Coronary artery (tissue), 2 donors: ENCODE results near the gene PRKCE.
"Not testable (repeated sequence)": the region's sequence is repeated elsewhere in the genome, so short reads cannot be mapped to it uniquely, and the experiment has no call there.

Source experiments
- DNase-seq: peaks from one replicate; pipeline ENCODE4 v3.0.0-alpha.2; 2017; ENCODE audit warnings: low spot score
- H3K27ac ChIP-seq, 2 donors: fragments of 200-600 bp; sonication (generic); one replicate each; pipeline ENCODE4 v1.5.1; 2016 to 2019
- H3K4me3 ChIP-seq: fragments of 200-600 bp; sonication (generic); 2 replicates; pipeline ENCODE4 v1.5.1; 2016; ENCODE audit warnings: mild to moderate bottlenecking, moderate library complexity
- CTCF ChIP-seq: fragments of 200-600 bp; sonication (generic); IDR thresholded peaks from one replicate; pipeline ENCODE4 v1.5.1; 2019; ENCODE audit warnings: antibody characterized with exemption

PRKCE gene

GRCh38 chr2:45915523-45915922 is 264.0 kb downstream of the PRKCE start:
- no peak for TF ChIP-seq CTCF
- DNase-seq: no peak
- H3K27ac ChIP-seq: no peak overlapping the region
- H3K4me3 ChIP-seq: no peak overlapping the region

- not testable (repeated sequence) for DNase-seq, H3K27ac ChIP-seq, H3K4me3 ChIP-seq
These were observed 266.2 kb downstream of the PRKCE start for GRCh38 chr2:45917561-45918176.

- H3K27ac ChIP-seq: no peak overlapping the region
- no peak for DNase-seq
These were observed 267.1 kb downstream of the PRKCE start for GRCh38 chr2:45918463-45919159.

GRCh38 chr2:45919160-45919650 is 267.7 kb downstream of the PRKCE start:
- TF ChIP-seq CTCF: no peak
- Histone ChIP-seq H3K4me3 (no peak overlapping the region), H3K27ac (no peak overlapping the region)
- no peak for DNase-seq

More at GRCh38 chr2:45918463-45919159, 267.1 kb downstream of the PRKCE start:
- TF ChIP-seq CTCF: no peak
- no peak overlapping the region for H3K4me3 ChIP-seq

GRCh38 chr2:45919711-45920111 is 268.2 kb downstream of the PRKCE start:
- no peak overlapping the region for H3K27ac ChIP-seq
- TF ChIP-seq CTCF: no peak
- H3K4me3 ChIP-seq: no peak overlapping the region
- DNase-seq: no peak

GRCh38 chr2:45921921-45922320 is 270.4 kb downstream of the PRKCE start:
- H3K4me3 ChIP-seq: no peak overlapping the region
- no peak for TF ChIP-seq CTCF
- no peak overlapping the region for H3K27ac ChIP-seq
- DNase-seq: no peak

GRCh38 chr2:45922577-45922988 is 271.1 kb downstream of the PRKCE start:
- H3K27ac ChIP-seq: no peak overlapping the region
- no peak for DNase-seq
- no peak overlapping the region for H3K4me3 ChIP-seq
- no peak for TF ChIP-seq CTCF
